GM13977 (cell line): Measurements from ENCODE around the gene PTPRC.

Source experiments
- DNase-seq: peaks from one replicate; pipeline ENCODE4 v3.0.0; 2012; ENCODE audit warnings: low spot score
- CTCF ChIP-seq: IDR thresholded peaks from 2 replicates; pipeline ENCODE4 v1.5.1; 2012; ENCODE audit warnings: mild to moderate bottlenecking, control low read depth; ENCODE audit not compliant: insufficient read depth; ENCODE audit errors: extremely low read depth, missing control alignments
- in situ Hi-C: fragments of 300-500 bp; cut with MboI; formaldehyde crosslinking; loops from one replicate; pipeline ENCODE4 v1.12.0; 2022; ENCODE audit warnings: low sequenced_read_pairs, low pct_unique_long_range_greater_than_20kb, mixed read lengths, inconsistent platforms; ENCODE audit not compliant: unreplicated experiment

Gene PTPRC

GRCh38 chr1:198700396-198700795 lies 61.6 kb downstream of the PTPRC start:
- no peak for TF ChIP-seq CTCF
- no peak for DNase-seq
- in situ Hi-C loops: no loop called here

- no peak for DNase-seq
- TF ChIP-seq CTCF: no peak
- in situ Hi-C loops: no loop called here
These were observed 62.4 kb downstream of the PTPRC start for GRCh38 chr1:198701250-198701649.

- in situ Hi-C loops: no loop called here
- DNase-seq: no peak
- TF ChIP-seq CTCF: no peak
These were observed 63.1 kb downstream of the PTPRC start for GRCh38 chr1:198701766-198702539.

GRCh38 chr1:198708761-198709525 lies 70.1 kb downstream of the PTPRC start:
- TF ChIP-seq CTCF: no peak
- no peak for DNase-seq
- in situ Hi-C loops: no loop called here

GRCh38 chr1:198711837-198712236 lies 73.0 kb downstream of the PTPRC start:
- in situ Hi-C loops: no loop called here
- no peak for DNase-seq
- TF ChIP-seq CTCF: no peak

- DNase-seq: no peak
- in situ Hi-C loops: no loop called here
- no peak for TF ChIP-seq CTCF
These were observed 74.2 kb downstream of the PTPRC start for GRCh38 chr1:198713081-198713480.
